Common myeloid progenitor, CD34-positive (primary cell): Measurements from ENCODE around the gene MYEF2.

Experiments
- CTCF ChIA-PET: fragments of 350-600 bp; sonication (Branson Sonifier 250); formaldehyde crosslinking; loops from one replicate; lab custom pipeline; 2021; ENCODE audit warnings: antibody characterized with exemption; lab: Charles Lee
- POLR2A ChIA-PET: fragments of 350-600 bp; sonication (Branson Sonifier 250); formaldehyde crosslinking; loops from one replicate; lab custom pipeline; 2021; ENCODE audit warnings: antibody characterized with exemption; lab: Charles Lee
- DNase-seq, 3 donors: peaks; one replicate each; pipeline versions ENCODE4 v3.0.0 to v3.0.0-alpha.2; 2013
- H3K27ac ChIP-seq, 2 experiments: 1 replicate in 1 of 2; 2 replicates in 1 of 2; pipeline ENCODE4 v1.7.0; 2013; ENCODE audit warnings: inconsistent platforms in 2 of 2, low read length in 2 of 2, mild to moderate bottlenecking in 2 of 2, low read depth in 1 of 2, moderate library complexity in 1 of 2; ENCODE audit not compliant: severe bottlenecking in 2 of 2, insufficient read depth in 1 of 2, poor library complexity in 1 of 2
- H3K27me3 ChIP-seq, 5 experiments: replicated peaks in 2 of 5; 1 replicate in 3 of 5; 2 replicates in 2 of 5; pipeline versions ENCODE4 v1.6.1 to v1.7.0; 2013; ENCODE audit warnings: low read length in 4 of 5, mild to moderate bottlenecking in 2 of 5, moderate library complexity in 2 of 5, inconsistent platforms in 1 of 5; ENCODE audit not compliant: insufficient read depth in 5 of 5, control insufficient read depth in 4 of 5
- H3K36me3 ChIP-seq, 4 experiments: 1 replicate in 2 of 4; 2 replicates in 2 of 4; pipeline versions ENCODE4 v1.6.1 to v1.7.0; 2013; ENCODE audit warnings: low read length in 3 of 4, control low read depth in 1 of 4, mild to moderate bottlenecking in 1 of 4; ENCODE audit not compliant: control insufficient read depth in 4 of 4, insufficient read depth in 4 of 4
- H3K4me1 ChIP-seq, 4 experiments: 1 replicate in 3 of 4; 2 replicates in 1 of 4; pipeline versions ENCODE4 v1.6.1 to v1.7.1; 2013; ENCODE audit warnings: low read length in 3 of 4, mild to moderate bottlenecking in 3 of 4, control low read depth in 1 of 4, inconsistent platforms in 1 of 4, moderate library complexity in 1 of 4; ENCODE audit not compliant: control insufficient read depth in 4 of 4, insufficient read depth in 4 of 4; ENCODE audit errors: control extremely low read depth in 1 of 4
- H3K4me3 ChIP-seq, 7 experiments: 1 replicate in 4 of 7; 2 replicates in 3 of 7; pipeline versions ENCODE4 v1.5.1 to v1.7.0; 2013; ENCODE audit warnings: mild to moderate bottlenecking in 7 of 7, low read length in 6 of 7, moderate library complexity in 6 of 7, inconsistent platforms in 2 of 7, low read depth in 2 of 7, control low read depth in 1 of 7; ENCODE audit not compliant: insufficient read depth in 4 of 7, control insufficient read depth in 1 of 7; ENCODE audit errors: extremely low read depth in 1 of 7
- H3K9me3 ChIP-seq, 5 experiments: 1 replicate in 4 of 5; 2 replicates in 1 of 5; pipeline versions ENCODE4 v1.6.1 to v1.7.1; 2013; ENCODE audit warnings: low read length in 4 of 5, mild to moderate bottlenecking in 2 of 5, inconsistent platforms in 1 of 5, low read depth in 1 of 5, moderate library complexity in 1 of 5; ENCODE audit not compliant: control insufficient read depth in 4 of 5, insufficient read depth in 2 of 5; ENCODE audit errors: control extremely low read depth in 1 of 5
- WGBS: methylation state at CpG from one replicate; pipeline ENCODE4 v1.1.5; 2013; ENCODE audit not compliant: insufficient coverage; 5-methylcytosine and 5-hydroxymethylcytosine counted together

The MYEF2 gene

DNA sequence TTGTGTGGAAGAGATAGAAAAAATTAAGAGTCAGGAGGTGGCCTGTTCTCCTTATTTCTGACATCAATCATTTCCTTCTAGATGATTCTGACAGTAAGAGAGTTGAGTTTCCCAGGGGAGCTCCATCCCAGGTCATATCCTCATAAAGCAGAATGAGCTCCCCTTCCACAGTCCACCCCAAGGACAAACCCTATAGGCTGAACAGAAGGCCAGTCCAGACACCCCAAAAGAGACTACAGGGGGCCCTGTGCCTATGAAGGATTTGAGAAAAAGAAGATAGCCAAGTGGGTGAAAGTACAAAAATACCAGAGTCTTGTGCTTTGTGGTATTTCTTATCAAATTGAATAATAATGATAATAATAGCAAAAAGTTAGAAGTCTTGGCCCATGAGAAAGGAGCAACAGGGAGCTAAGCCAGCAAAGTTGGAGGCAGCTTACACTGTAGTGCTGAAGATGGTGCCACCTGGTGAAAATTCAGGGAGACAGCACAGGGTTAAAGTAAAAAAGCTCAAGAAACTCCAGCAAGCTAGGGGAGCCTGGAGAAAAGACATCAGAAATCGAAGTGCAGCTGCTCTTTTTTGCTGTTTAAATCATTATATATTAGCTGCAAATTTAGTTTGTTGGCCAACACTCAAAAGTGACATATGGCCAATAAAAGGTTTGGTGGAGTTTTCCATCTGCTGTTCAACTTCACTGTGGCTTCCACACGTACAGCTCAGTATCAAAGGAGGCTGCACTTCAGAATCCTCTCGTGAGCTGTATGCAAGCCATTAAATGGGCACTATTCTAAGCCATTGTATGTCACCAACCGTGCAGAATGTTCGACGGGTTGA is 93.1 kb downstream of the MYEF2 start:
- H3K36me3 ChIP-seq = no peaks in the 10 kb centered on the region
- ChIA-PET CTCF (interaction anchor here (1.0 to 2.0 kb wide), 4 partner anchors 10 to 896 kb away, joined by 3 to 8 read pairs (median 4); no protein-coding TSS in a partner anchor), POLR2A (no interaction called here)
- no peaks in the 10 kb centered on the region for H3K9me3 ChIP-seq
- peaks cover 0 to 5% (median 3%) of the 10 kb centered on the region in 5 experiments for H3K27me3 ChIP-seq
- no peak overlapping the region for H3K27ac ChIP-seq
- H3K4me1 ChIP-seq = no peaks in the 10 kb centered on the region
- H3K4me3 ChIP-seq = no peak overlapping the region
- peak; percentile 9 to 35 (median 29) for DNase-seq
- WGBS = 93% methylated on average over 5 of the region's 6 CpGs
